Upper lobe of left lung (tissue), 6 donors: Measurements from ENCODE around the gene SUFU. TPM values are rescaled to one million over a fixed set of nuclear protein-coding genes. Genes with fewer than 3 reads are reported as not detected.

ENCODE experiments used
- ATAC-seq, 2 donors: fragments of 200-7000 bp; cut with Tn5 transposase; one replicate each; pipeline ENCODE4 v1.9.1; 2022; ENCODE audit warnings: mild to moderate bottlenecking in 2 of 2, moderate library complexity in 2 of 2; ENCODE audit not compliant: low FRiP score in 2 of 2
- DNase-seq, 2 donors: peaks; one replicate each; pipeline ENCODE4 v3.0.0-alpha.2; 2019 to 2020
- H3K27ac ChIP-seq, 4 donors: fragments of 200-600 bp; sonication (generic); one replicate each; pipeline ENCODE4 v1.5.1; 2016 to 2019
- H3K27me3 ChIP-seq, 4 donors: fragments of 200-600 bp; sonication (generic); one replicate each; pipeline ENCODE4 v1.5.1; 2017 to 2019
- H3K36me3 ChIP-seq, 4 donors: fragments of 200-600 bp; sonication (generic); one replicate each; pipeline ENCODE4 v1.5.1; 2016 to 2019
- H3K4me1 ChIP-seq, 4 donors: fragments of 200-600 bp; sonication (generic); one replicate each; pipeline ENCODE4 v1.5.1; 2018 to 2019
- H3K4me3 ChIP-seq, 4 donors: fragments of 200-600 bp; sonication (generic); one replicate each; pipeline ENCODE4 v1.5.1; 2017 to 2019; ENCODE audit warnings: mild to moderate bottlenecking in 2 of 4, moderate library complexity in 1 of 4
- H3K9me3 ChIP-seq, 4 donors: fragments of 200-600 bp; sonication (generic); one replicate each; pipeline ENCODE4 v1.5.1; 2018 to 2019
- CTCF ChIP-seq, 6 experiments: fragments of 450-650 bp in 4 of 6; fragments of 200-600 bp in 2 of 6; sonication (generic) in 2 of 6; IDR thresholded peaks; one replicate each; pipeline ENCODE4 v1.5.1; 2016 to 2019; ENCODE audit warnings: antibody characterized with exemption in 6 of 6
- EP300 ChIP-seq, 4 donors: sonication (generic); formaldehyde crosslinking; IDR thresholded peaks; one replicate each; pipeline ENCODE4 v1.5.1; 2017; ENCODE audit warnings: antibody characterized with exemption in 4 of 4, control low read depth in 2 of 4
- POLR2A ChIP-seq, 4 donors: fragments of 450-650 bp; IDR thresholded peaks; one replicate each; pipeline ENCODE4 v1.5.1; 2016 to 2017; ENCODE audit warnings: antibody characterized with exemption in 4 of 4, mild to moderate bottlenecking in 2 of 4
- POLR2AphosphoS5 ChIP-seq, 2 donors: sonication (generic); formaldehyde crosslinking; IDR thresholded peaks; one replicate each; pipeline ENCODE4 v1.5.1; 2017; ENCODE audit warnings: antibody characterized with exemption in 2 of 2
- WGBS, 2 donors: methylation state at CpG; one replicate each; pipeline ENCODE4 v1.1.5; 2017 to 2018; 5-methylcytosine and 5-hydroxymethylcytosine counted together
- total RNA-seq, 6 donors: library from RNA; depleted of rRNA in 4 of 6; stranded (reverse); fragments of >200 nt in 4 of 6; gene quantifications; one replicate each; pipeline versions ENCODE4 v1.1.0 to v1.2.1, GENCODE V29; 2016 to 2021
- donor health status: DM: no; HTN: no; CAD: no; lungs with moderate emphysema.
- donor health status: DM: no; HTN: yes; CAD: no; lungs with severe emphysema.

Gene SUFU
- total RNA-seq, 6 donors from 2014 or later, result 4.1 to 15.7 (median 11.9) TPM

GRCh38 chr10:102630663-102631062 lies 126.9 kb downstream of the SUFU start:
- peaks cover 72 to 86% (median 75%) of the 10 kb centered on the region in 4 donors for H3K4me1 ChIP-seq
- no peaks in the 10 kb centered on the region for H3K27me3 ChIP-seq
- no peak for TF ChIP-seq POLR2AphosphoS5 (IDR thresholded peaks at IDR 0.05)
- no peak for TF ChIP-seq CTCF (IDR thresholded peaks at IDR 0.05)
- no peak for TF ChIP-seq POLR2A (IDR thresholded peaks at IDR 0.05)
- TF ChIP-seq EP300 (IDR thresholded peaks at IDR 0.05), result no peak
- peaks cover 0 to 10% (median 2%) of the 10 kb centered on the region in 4 donors for H3K36me3 ChIP-seq
- DNase-seq (no peak), ATAC-seq (no peak)
- 75 to 96% methylated on average over 6 of the region's 6 CpGs for WGBS, 2 donors
- no peaks in the 10 kb centered on the region for H3K9me3 ChIP-seq
- H3K27ac ChIP-seq, result peak overlapping the region in 2 of 4 donors; percentile 10 to 67
- H3K4me3 ChIP-seq, result no peak overlapping the region

GRCh38 chr10:102631525-102632393 lies 128.0 kb downstream of the SUFU start:
- TF ChIP-seq POLR2A (IDR thresholded peaks at IDR 0.05), result no peak
- no peak for TF ChIP-seq CTCF (IDR thresholded peaks at IDR 0.05)
- no peak for TF ChIP-seq EP300 (IDR thresholded peaks at IDR 0.05)
- TF ChIP-seq POLR2AphosphoS5 (IDR thresholded peaks at IDR 0.05), result no peak
- 91 to 95% methylated on average over 5 to 10 of the region's 10 CpGs for WGBS, 2 donors
- no peak for ATAC-seq
- H3K27me3 ChIP-seq, result no peaks in the 10 kb centered on the region
- H3K36me3 ChIP-seq, result peaks cover 0 to 10% (median 2%) of the 10 kb centered on the region in 4 donors
- H3K27ac ChIP-seq, result peak overlapping the region; percentile 74 to 87 (median 78)
- H3K4me1 ChIP-seq, result peaks cover 64 to 76% (median 67%) of the 10 kb centered on the region in 4 donors
- no peaks in the 10 kb centered on the region for H3K9me3 ChIP-seq
- H3K4me3 ChIP-seq, result no peak overlapping the region
- DNase-seq, result no peak

- H3K27ac ChIP-seq, result peak overlapping the region; percentile 74 to 87 (median 78)
- peaks cover 0 to 10% (median 2%) of the 10 kb centered on the region in 4 donors for H3K36me3 ChIP-seq
- no peaks in the 10 kb centered on the region for H3K27me3 ChIP-seq
- H3K4me3 ChIP-seq, result no peak overlapping the region
- H3K9me3 ChIP-seq, result no peaks in the 10 kb centered on the region
- H3K4me1 ChIP-seq, result peaks cover 57 to 68% (median 59%) of the 10 kb centered on the region in 4 donors
- ATAC-seq, result no peak
- 26 to 29% methylated on average over 4 to 5 of the region's 5 CpGs for WGBS, 2 donors
- no peak for TF ChIP-seq POLR2AphosphoS5 (IDR thresholded peaks at IDR 0.05)
- TF ChIP-seq POLR2A (IDR thresholded peaks at IDR 0.05), result no peak
- no peak for TF ChIP-seq CTCF (IDR thresholded peaks at IDR 0.05)
- no peak for TF ChIP-seq EP300 (IDR thresholded peaks at IDR 0.05)
- DNase-seq, result no peak
Measured at GRCh38 chr10:102632394-102633111, 128.8 kb downstream of the SUFU start.

GRCh38 chr10:102633287-102633686 lies 129.5 kb downstream of the SUFU start:
- whole genome bisulfite sequencing, 2 donors, result 12 to 13% methylated on average over 6 of the region's 6 CpGs
- Histone ChIP-seq H3K4me1 (peaks cover 49 to 60% (median 52%) of the 10 kb centered on the region in 4 donors), H3K4me3 (no peak overlapping the region), H3K36me3 (peaks cover 0 to 10% (median 2%) of the 10 kb centered on the region in 4 donors), H3K27me3 (no peaks in the 10 kb centered on the region), H3K27ac (peak overlapping the region; percentile 74 to 87 (median 78)), H3K9me3 (no peaks in the 10 kb centered on the region)
- ATAC-seq (peak; percentile 37 to 68), DNase-seq (peak in 1 of 2 donors; percentile 76)
- TF ChIP-seq POLR2A (IDR thresholded peaks at IDR 0.05) (no peak), POLR2AphosphoS5 (IDR thresholded peaks at IDR 0.05) (no peak), EP300 (IDR thresholded peaks at IDR 0.05) (no peak), CTCF (IDR thresholded peaks at IDR 0.05) (no peak)
